Caco-2 (cell line): Measurements from ENCODE around the gene PCCB. TPM values are rescaled to one million over a fixed set of nuclear protein-coding genes. Genes with fewer than 3 reads are reported as not detected.

Source experiments
- BruUV-seq: library from RNA; stranded (reverse); fragments of 400-500 nt; replicated peaks from 2 replicates; lab custom pipeline; 2021; lab: Mats Ljungman, UMichigan
- CTCF ChIA-PET: fragments of 300-600 bp; sonication (Branson Sonifier 250); formaldehyde crosslinking; loops from one replicate; lab custom pipeline; 2022; ENCODE audit warnings: antibody characterized with exemption; lab: Charles Lee
- POLR2A ChIA-PET: fragments of 300-600 bp; sonication (Branson Sonifier 250); formaldehyde crosslinking; loops from one replicate; lab custom pipeline; 2022; ENCODE audit warnings: antibody characterized with exemption; lab: Charles Lee
- DNase-seq, 2 experiments: peaks; one replicate each; pipeline versions ENCODE4 v3.0.0 to v3.0.0-alpha.2; 2020 to 2022
- H3K27me3 ChIP-seq: replicated peaks from 2 replicates; pipeline ENCODE4 v1.6.0; 2011; ENCODE audit warnings: low read length; ENCODE audit not compliant: control insufficient read depth, insufficient read depth
- H3K36me3 ChIP-seq: 2 replicates; pipeline ENCODE4 v1.5.1; 2011; ENCODE audit warnings: low read length; ENCODE audit not compliant: control insufficient read depth, insufficient read depth
- H3K4me1 ChIP-seq: fragments of 250-450 bp; sonication (Bioruptor Pico); 2 replicates; pipeline ENCODE4 v1.5.1; 2020; ENCODE audit warnings: mild to moderate bottlenecking
- H3K4me3 ChIP-seq: 2 replicates; pipeline ENCODE4 v1.5.1; 2011; ENCODE audit warnings: low read depth, mild to moderate bottlenecking, control low read depth, low read length
- H3K9me3 ChIP-seq: fragments of 250-450 bp; sonication (Bioruptor Pico); 2 replicates; pipeline ENCODE4 v1.5.1; 2020; ENCODE audit warnings: mild to moderate bottlenecking, moderate library complexity
- H3K27ac Mint-ChIP-seq: one replicate; pipeline ENCODE4 v1.8.0; 2022; ENCODE audit warnings: mixed read lengths; ENCODE audit not compliant: unreplicated experiment
- H3K27me3 Mint-ChIP-seq: one replicate; pipeline ENCODE4 v1.8.0; 2022; ENCODE audit warnings: mixed read lengths; ENCODE audit not compliant: insufficient read depth, unreplicated experiment
- H3K36me3 Mint-ChIP-seq: one replicate; pipeline ENCODE4 v1.8.0; 2022; ENCODE audit warnings: mild to moderate bottlenecking, mixed read lengths; ENCODE audit not compliant: insufficient read depth, unreplicated experiment
- H3K4me1 Mint-ChIP-seq: one replicate; pipeline ENCODE4 v1.8.0; 2022; ENCODE audit warnings: low read depth, mixed read lengths; ENCODE audit not compliant: unreplicated experiment
- H3K4me3 Mint-ChIP-seq: one replicate; pipeline ENCODE4 v1.8.0; 2022; ENCODE audit warnings: mild to moderate bottlenecking, moderate library complexity, mixed read lengths; ENCODE audit not compliant: unreplicated experiment
- H3K9me3 Mint-ChIP-seq: one replicate; pipeline ENCODE4 v1.8.0; 2022; ENCODE audit warnings: mixed read lengths; ENCODE audit not compliant: unreplicated experiment
- CTCF ChIP-seq, 2 experiments: fragments of 200-600 bp in 1 of 2; IDR thresholded peaks; 1 replicate in 1 of 2; 2 replicates in 1 of 2; pipeline versions ENCODE4 v1.5.1 to v1.8.0; 2011 to 2022; ENCODE audit warnings: antibody characterized with exemption in 1 of 2, control low read depth in 1 of 2, inconsistent platforms in 1 of 2, low read depth in 1 of 2, low read length in 1 of 2, mild to moderate bottlenecking in 1 of 2, moderate library complexity in 1 of 2; ENCODE audit not compliant: insufficient read depth in 1 of 2, severe bottlenecking in 1 of 2, unreplicated experiment in 1 of 2
- intact Hi-C: fragments of 100-400 bp; cut with micrococcal nuclease; formaldehyde crosslinking; loops from one replicate; pipeline ENCODE4 v1.10.0; 2022; ENCODE audit not compliant: unreplicated experiment
- total RNA-seq: library from RNA; stranded (reverse); gene quantifications from 2 replicates; pipeline ENCODE4 v1.2.3, GENCODE V29; 2022

The PCCB gene
- total RNA-seq, 1 experiment from 2014 or later, result 45.5 TPM

DNA sequence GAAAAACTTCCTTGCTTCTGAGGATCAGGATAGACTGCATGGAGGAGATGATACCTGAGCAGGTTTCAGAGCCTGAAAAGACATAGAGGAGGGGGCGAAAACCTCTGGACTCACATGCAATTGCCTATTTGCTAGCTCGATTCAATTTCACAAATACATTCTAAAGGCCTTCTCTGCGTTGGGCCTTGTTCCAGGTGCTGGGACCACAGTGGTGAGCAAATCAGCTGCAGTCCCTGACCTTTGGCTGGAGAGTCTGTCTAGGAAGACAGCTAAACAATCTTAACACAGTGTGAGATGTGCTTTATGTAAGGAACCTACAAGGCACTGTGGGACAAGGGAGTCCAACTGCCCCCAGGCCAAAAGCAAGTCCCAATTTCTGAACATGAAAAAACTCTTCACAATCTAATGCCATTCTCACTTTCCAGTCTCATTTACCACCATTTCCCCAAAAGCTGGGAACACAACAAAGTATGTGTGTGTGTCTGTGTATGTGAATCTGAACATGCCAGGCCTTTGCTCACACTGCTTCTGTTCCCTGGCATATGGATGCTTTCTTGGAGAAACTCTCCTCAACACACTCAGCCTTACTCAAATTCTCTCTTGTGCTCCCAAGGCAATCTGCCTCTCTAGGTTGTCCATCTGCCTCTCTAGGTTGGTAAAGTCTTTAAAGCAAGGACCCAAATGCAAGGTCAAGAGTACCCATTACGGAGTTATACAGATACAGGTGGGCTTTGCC lies 2.1 kb upstream of the PCCB start:
- Mint-ChIP-seq H3K27ac (peak overlapping the region; percentile 99), H3K4me1 (peaks cover 31% of the 10 kb centered on the region), H3K4me3 (no peak overlapping the region), H3K36me3 (peaks cover 8% of the 10 kb centered on the region), H3K9me3 (no peaks in the 10 kb centered on the region), H3K27me3 (no peaks in the 10 kb centered on the region)
- Histone ChIP-seq H3K9me3 (no peaks in the 10 kb centered on the region), H3K4me1 (peaks cover 29% of the 10 kb centered on the region), H3K36me3 (no peaks in the 10 kb centered on the region), H3K4me3 (no peak overlapping the region), H3K27me3 (no peaks in the 10 kb centered on the region)
- no TSS peak for BruUV-seq
- intact Hi-C loops, result no loop called here
- TF ChIP-seq CTCF (IDR thresholded peaks at IDR 0.05; ENCODE audit: insufficient read depth in 1 of 2, low read depth in 1 of 2, low read length in 1 of 2, severe bottlenecking in 1 of 2, unreplicated experiment in 1 of 2), result no peak
- ChIA-PET CTCF (no interaction called here), POLR2A (interaction anchor here (0.6 to 0.9 kb wide), 2 partner anchors 52 to 55 kb away, joined by 5 to 9 read pairs; partner anchors contain the start of gene MSL2)
- DNase-seq, result no peak

DNA sequence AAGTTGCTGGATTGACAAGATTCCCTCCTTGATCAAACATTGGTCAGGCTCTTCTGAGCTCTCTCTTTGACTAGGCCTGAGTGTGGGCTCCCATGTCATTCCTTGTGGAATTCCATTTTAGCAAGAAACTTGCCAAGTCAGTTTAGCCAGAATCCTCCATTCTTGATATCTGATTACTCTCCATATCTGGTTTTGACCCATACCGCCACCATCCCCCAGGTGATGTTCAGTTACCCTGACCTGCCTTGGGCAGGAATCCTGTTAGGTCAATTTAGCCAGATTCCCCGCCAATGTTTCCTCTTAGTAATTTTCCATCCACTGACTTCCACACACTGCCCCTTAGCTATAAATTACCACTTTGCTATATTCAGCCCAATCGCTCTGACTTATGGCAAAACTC lies 1.0 kb upstream of the PCCB start:
- DNase-seq, result peak; percentile 63 to 65
- no peak for TF ChIP-seq CTCF (IDR thresholded peaks at IDR 0.05; ENCODE audit: insufficient read depth in 1 of 2, low read depth in 1 of 2, low read length in 1 of 2, severe bottlenecking in 1 of 2, unreplicated experiment in 1 of 2)
- Histone ChIP-seq H3K9me3 (no peaks in the 10 kb centered on the region), H3K4me3 (no peak overlapping the region), H3K27me3 (no peaks in the 10 kb centered on the region), H3K36me3 (no peaks in the 10 kb centered on the region), H3K4me1 (peaks cover 29% of the 10 kb centered on the region)
- H3K27ac Mint-ChIP-seq, result peak overlapping the region; percentile 99
- POLR2A ChIA-PET, result interaction anchor here (0.6 to 0.9 kb wide), 2 partner anchors 52 to 53 kb away, joined by 3 to 9 read pairs; partner anchors contain the start of gene MSL2
- no peak overlapping the region for H3K4me3 Mint-ChIP-seq
- CTCF ChIA-PET, result interaction anchor here (1.0 kb wide), 1 partner anchor 52 kb away, joined by 6 read pairs; the partner anchor contains the start of gene MSL2
- no TSS peak for BruUV-seq
- no peaks in the 10 kb centered on the region for H3K27me3 Mint-ChIP-seq
- no peaks in the 10 kb centered on the region for H3K9me3 Mint-ChIP-seq
- peaks cover 8% of the 10 kb centered on the region for H3K36me3 Mint-ChIP-seq
- peaks cover 31% of the 10 kb centered on the region for H3K4me1 Mint-ChIP-seq
- intact Hi-C loops, result no loop called here

GRCh38 chr3:136249593-136249992 lies 547 bp upstream of the PCCB start:
- Mint-ChIP-seq H3K36me3 (peaks cover 8% of the 10 kb centered on the region), H3K9me3 (no peaks in the 10 kb centered on the region), H3K27ac (peak overlapping the region; percentile 99), H3K27me3 (no peaks in the 10 kb centered on the region), H3K4me3 (peak overlapping the region; percentile 80), H3K4me1 (peaks cover 31% of the 10 kb centered on the region)
- Histone ChIP-seq H3K4me1 (peaks cover 29% of the 10 kb centered on the region), H3K36me3 (no peaks in the 10 kb centered on the region), H3K4me3 (peak overlapping the region; percentile 44), H3K27me3 (no peaks in the 10 kb centered on the region), H3K9me3 (no peaks in the 10 kb centered on the region)
- intact Hi-C loops, result no loop called here
- no peak for DNase-seq
- ChIA-PET POLR2A (no interaction called here), CTCF (interaction anchor here (1.0 kb wide), 1 partner anchor 53 kb away, joined by 6 read pairs; the partner anchor contains the start of gene MSL2)
- BruUV-seq, result no TSS peak
- no peak for TF ChIP-seq CTCF (IDR thresholded peaks at IDR 0.05; ENCODE audit: insufficient read depth in 1 of 2, low read depth in 1 of 2, low read length in 1 of 2, severe bottlenecking in 1 of 2, unreplicated experiment in 1 of 2)
